ENCODE results near the gene RBMX2.

The RBMX2 gene

GRCh38 chrX:130446974-130447373, 45.2 kb downstream of the RBMX2 start:
- DNase-seq = no peak

Data from T-helper 1 cell (primary cell).